Measurements from ENCODE around the gene AFF3.

DNA sequence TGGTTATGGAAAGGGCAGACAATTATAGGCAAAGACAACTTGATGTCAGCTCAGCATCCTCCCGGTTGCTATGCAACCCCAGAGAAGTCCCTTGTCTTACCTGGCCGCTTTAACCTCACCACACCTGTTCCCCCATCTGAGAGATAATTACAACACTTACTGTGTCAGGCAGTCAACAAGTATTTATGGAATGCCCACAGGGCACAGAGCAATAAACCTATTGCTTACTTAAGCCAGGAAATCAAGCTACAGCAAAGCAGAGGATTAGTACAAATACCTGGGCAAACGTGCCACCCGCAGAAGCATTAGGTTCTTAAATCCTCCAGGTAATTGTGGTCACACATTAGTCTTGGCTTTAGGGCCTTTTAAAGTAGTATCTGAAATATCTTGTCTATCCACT, 332.2 kb downstream of the AFF3 start:
- TF ChIP-seq, protein P1, sequence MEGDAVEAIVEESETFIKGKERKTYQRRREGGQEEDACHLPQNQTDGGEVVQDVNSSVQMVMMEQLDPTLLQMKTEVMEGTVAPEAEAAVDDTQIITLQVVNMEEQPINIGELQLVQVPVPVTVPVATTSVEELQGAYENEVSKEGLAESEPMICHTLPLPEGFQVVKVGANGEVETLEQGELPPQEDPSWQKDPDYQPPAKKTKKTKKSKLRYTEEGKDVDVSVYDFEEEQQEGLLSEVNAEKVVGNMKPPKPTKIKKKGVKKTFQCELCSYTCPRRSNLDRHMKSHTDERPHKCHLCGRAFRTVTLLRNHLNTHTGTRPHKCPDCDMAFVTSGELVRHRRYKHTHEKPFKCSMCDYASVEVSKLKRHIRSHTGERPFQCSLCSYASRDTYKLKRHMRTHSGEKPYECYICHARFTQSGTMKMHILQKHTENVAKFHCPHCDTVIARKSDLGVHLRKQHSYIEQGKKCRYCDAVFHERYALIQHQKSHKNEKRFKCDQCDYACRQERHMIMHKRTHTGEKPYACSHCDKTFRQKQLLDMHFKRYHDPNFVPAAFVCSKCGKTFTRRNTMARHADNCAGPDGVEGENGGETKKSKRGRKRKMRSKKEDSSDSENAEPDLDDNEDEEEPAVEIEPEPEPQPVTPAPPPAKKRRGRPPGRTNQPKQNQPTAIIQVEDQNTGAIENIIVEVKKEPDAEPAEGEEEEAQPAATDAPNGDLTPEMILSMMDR (conservative IDR thresholded peaks at IDR 0.05 in 1 of 2, IDR thresholded peaks at IDR 0.05 in 1 of 2; ENCODE audit: extremely low read depth in 1 of 2, insufficient read depth in 1 of 2, low read depth in 1 of 2, low read length in 2 of 2): no peak
- TF ChIP-seq EZH2 (IDR thresholded peaks at IDR 0.05; ENCODE audit: borderline replicate concordance, low read length): no peak

Measured in mammary epithelial cell (primary cell).